Endothelial cell of umbilical vein (primary cell): Measurements from ENCODE around the gene LANCL2. TPM values are rescaled to one million over a fixed set of nuclear protein-coding genes. Genes with fewer than 3 reads are reported as not detected.

Experiments
- BruUV-seq: library from RNA; stranded (reverse); fragments of 400-500 nt; replicated peaks from 2 replicates; lab custom pipeline; 2021; lab: Mats Ljungman, UMichigan
- CTCF ChIA-PET: fragments of 300-600, 350-600 bp; sonication (Branson Sonifier 250); formaldehyde crosslinking; loops from one replicate; lab custom pipeline; 2021; ENCODE audit warnings: antibody characterized with exemption, inconsistent platforms; lab: Charles Lee
- POLR2A ChIA-PET: fragments of 300-600, 350-600 bp; sonication (Branson Sonifier 250); formaldehyde crosslinking; loops from one replicate; lab custom pipeline; 2021; ENCODE audit warnings: antibody characterized with exemption, inconsistent platforms; lab: Charles Lee
- DNase-seq: peaks from one replicate; pipeline ENCODE4 v3.0.0-alpha.2; 2011; ENCODE audit warnings: low read depth, low spot score
- FAIRE-seq: peaks from 2 replicates; lab custom pipeline; 2011; peaks lifted over from hg19 to GRCh38; lab: Jason Lieb, UNC
- H2AFZ ChIP-seq: 2 replicates; pipeline ENCODE4 v1.6.0; 2012; ENCODE audit warnings: low read depth, low read length, control low read depth, inconsistent platforms
- H3K27ac ChIP-seq: 2 replicates; pipeline ENCODE4 v1.5.1; 2011; ENCODE audit warnings: low read depth, mild to moderate bottlenecking, control low read depth, low read length, moderate library complexity; ENCODE audit not compliant: insufficient read depth
- H3K27me3 ChIP-seq, 2 experiments: 2 replicates each; pipeline versions ENCODE4 v1.6.0 to v1.6.1; 2011; ENCODE audit warnings: low read length in 2 of 2, mixed read lengths in 1 of 2; ENCODE audit not compliant: control insufficient read depth in 2 of 2, insufficient read depth in 2 of 2
- H3K36me3 ChIP-seq, 2 experiments: 2 replicates in 1 of 2; 3 replicates in 1 of 2; pipeline ENCODE4 v1.5.1; 2011; ENCODE audit warnings: low read length in 2 of 2, mild to moderate bottlenecking in 1 of 2, moderate library complexity in 1 of 2; ENCODE audit not compliant: control insufficient read depth in 2 of 2, insufficient read depth in 2 of 2; ENCODE audit errors: extremely low read depth in 1 of 2
- H3K4me1 ChIP-seq: 3 replicates; pipeline ENCODE4 v1.5.1; 2011; ENCODE audit warnings: mild to moderate bottlenecking, low read length; ENCODE audit not compliant: control insufficient read depth, insufficient read depth; ENCODE audit errors: extremely low read depth
- H3K4me2 ChIP-seq: 2 replicates; pipeline ENCODE4 v1.6.1; 2011; ENCODE audit warnings: low read length, control low read depth, mixed read lengths; ENCODE audit not compliant: insufficient read depth
- H3K4me3 ChIP-seq, 3 experiments: fragments of 200-600 bp in 1 of 3; sonication (generic), shearing (Covaris generic) in 1 of 3; replicated peaks in 1 of 3; 2 replicates each; pipeline ENCODE4 v1.5.1; 2011 to 2016; ENCODE audit warnings: control low read depth in 3 of 3, low read length in 3 of 3, mild to moderate bottlenecking in 2 of 3, inconsistent platforms in 1 of 3, low read depth in 1 of 3, moderate library complexity in 1 of 3; ENCODE audit not compliant: insufficient read depth in 1 of 3
- H3K79me2 ChIP-seq: 2 replicates; pipeline ENCODE4 v1.6.0; 2012; ENCODE audit warnings: low read length, inconsistent platforms; ENCODE audit not compliant: control insufficient read depth, insufficient read depth
- H3K9ac ChIP-seq: replicated peaks from 2 replicates; pipeline ENCODE3; 2011; ENCODE audit warnings: low read length, control low read depth; ENCODE audit not compliant: insufficient read depth; ENCODE audit errors: extremely low read depth
- H3K9me1 ChIP-seq: replicated peaks from 3 replicates; pipeline ENCODE4 v1.6.0; 2011; ENCODE audit warnings: mild to moderate bottlenecking, low read length; ENCODE audit not compliant: control insufficient read depth, insufficient read depth; ENCODE audit errors: extremely low read depth
- H3K9me3 ChIP-seq: replicated peaks from 2 replicates; pipeline ENCODE4 v1.5.1; 2012; ENCODE audit warnings: low read length, inconsistent platforms; ENCODE audit not compliant: control insufficient read depth, insufficient read depth
- H4K20me1 ChIP-seq: replicated peaks from 2 replicates; pipeline ENCODE3; 2011; ENCODE audit warnings: mild to moderate bottlenecking, low read length; ENCODE audit not compliant: control insufficient read depth, insufficient read depth; ENCODE audit errors: extremely low read depth
- EZH2 ChIP-seq: IDR thresholded peaks from 2 replicates; pipeline ENCODE4 v1.6.1; 2012; ENCODE audit warnings: borderline replicate concordance, low read depth, mild to moderate bottlenecking, moderate library complexity, low read length, inconsistent platforms; ENCODE audit not compliant: severe bottlenecking
- FOS ChIP-seq: IDR thresholded peaks from 2 replicates; pipeline ENCODE4 v1.6.1; 2011; ENCODE audit warnings: mild to moderate bottlenecking, low read length, moderate library complexity, borderline replicate concordance; ENCODE audit not compliant: insufficient read depth
- GATA2 ChIP-seq: IDR thresholded peaks from 2 replicates; pipeline ENCODE4 v1.7.0; 2011; ENCODE audit warnings: low read depth, mild to moderate bottlenecking, moderate library complexity, mixed read lengths, low read length; ENCODE audit not compliant: insufficient read length, insufficient read depth
- JUN ChIP-seq: IDR thresholded peaks from 2 replicates; pipeline ENCODE4 v1.6.1; 2011; ENCODE audit warnings: borderline replicate concordance, low read depth; ENCODE audit not compliant: insufficient read length, insufficient read depth
- MYC ChIP-seq: IDR thresholded peaks from one replicate; pipeline ENCODE4 v1.6.1; 2011; ENCODE audit warnings: mild to moderate bottlenecking, low read depth, low read length
- POLR2AphosphoS5 ChIP-seq: IDR thresholded peaks from 2 replicates; pipeline ENCODE4 v1.6.1; 2012; ENCODE audit warnings: low read depth, mild to moderate bottlenecking, control low read depth, low read length, moderate library complexity; ENCODE audit not compliant: insufficient read depth
- dilution Hi-C: fragments of 300-500 bp; cut with MboI; formaldehyde crosslinking; loops from one replicate; pipeline ENCODE4 v1.15.0; 2019; ENCODE audit warnings: low sequenced_read_pairs; ENCODE audit not compliant: extremely low pct_ligation_motif_present
- intact Hi-C: fragments of 100-400 bp; cut with micrococcal nuclease; formaldehyde crosslinking; loops from one replicate; pipeline ENCODE4 v1.10.0; 2022
- polyA plus RNA-seq, 4 experiments: library from polyadenylated mRNA; depleted of rRNA in 3 of 4; stranded (reverse) in 3 of 4; unstranded in 1 of 4; fragments of >200 nt; gene quantifications; 2 replicates each; pipeline versions ENCODE4 v1.2.1 to v1.2.3, GENCODE V29; 2011 to 2012; ENCODE audit warnings: missing spikeins in 1 of 4
- total RNA-seq: library from RNA; stranded (reverse); gene quantifications from 2 replicates; pipeline ENCODE4 v1.2.3, GENCODE V29; 2021
- TF ChIP-seq, protein P1 (sequence below), 2 donors: IDR thresholded peaks; 1 replicate in 1 of 2; 2 replicates in 1 of 2; pipeline ENCODE4 v1.5.1; 2011; ENCODE audit warnings: low read length in 2 of 2, mild to moderate bottlenecking in 2 of 2, moderate library complexity in 2 of 2, control low read depth in 1 of 2, inconsistent platforms in 1 of 2, low read depth in 1 of 2; ENCODE audit not compliant: insufficient read depth in 1 of 2; ENCODE audit errors: extremely low read depth in 1 of 2

LANCL2 gene
- total and polyA plus RNA-seq, 2 donors (not counting 3 experiments of a cell fraction or from before 2014, with no cell fraction given): 19.2 to 25.3 TPM

DNA sequence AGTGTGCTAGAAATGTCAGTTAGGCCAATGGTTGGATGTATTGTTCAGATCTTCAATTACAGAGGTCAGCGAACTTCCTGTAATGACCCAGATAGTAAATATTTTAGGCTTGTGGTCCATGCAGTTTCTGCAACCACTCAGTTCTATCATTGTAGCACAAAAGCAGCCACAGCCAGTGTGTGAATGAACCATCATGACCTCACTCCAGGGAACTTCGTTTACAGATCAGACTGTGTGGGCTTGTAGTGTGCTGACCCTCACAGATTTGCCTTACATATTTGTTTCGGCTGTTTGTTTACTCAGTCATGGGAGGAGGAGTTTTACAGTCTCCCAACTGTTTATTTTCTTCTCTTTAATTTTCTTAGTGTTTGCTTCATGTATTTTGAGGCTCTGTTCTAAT lies 55.4 kb downstream of the LANCL2 start:
- no peak overlapping the region for H3K4me3 ChIP-seq
- dilution Hi-C loops: no loop called here
- H3K4me1 ChIP-seq: peaks cover 21% of the 10 kb centered on the region
- TF ChIP-seq GATA2 (no peak), MYC (no peak), FOS (no peak), JUN (no peak), POLR2AphosphoS5 (no peak), EZH2 (no peak)
- TF ChIP-seq, protein P1, sequence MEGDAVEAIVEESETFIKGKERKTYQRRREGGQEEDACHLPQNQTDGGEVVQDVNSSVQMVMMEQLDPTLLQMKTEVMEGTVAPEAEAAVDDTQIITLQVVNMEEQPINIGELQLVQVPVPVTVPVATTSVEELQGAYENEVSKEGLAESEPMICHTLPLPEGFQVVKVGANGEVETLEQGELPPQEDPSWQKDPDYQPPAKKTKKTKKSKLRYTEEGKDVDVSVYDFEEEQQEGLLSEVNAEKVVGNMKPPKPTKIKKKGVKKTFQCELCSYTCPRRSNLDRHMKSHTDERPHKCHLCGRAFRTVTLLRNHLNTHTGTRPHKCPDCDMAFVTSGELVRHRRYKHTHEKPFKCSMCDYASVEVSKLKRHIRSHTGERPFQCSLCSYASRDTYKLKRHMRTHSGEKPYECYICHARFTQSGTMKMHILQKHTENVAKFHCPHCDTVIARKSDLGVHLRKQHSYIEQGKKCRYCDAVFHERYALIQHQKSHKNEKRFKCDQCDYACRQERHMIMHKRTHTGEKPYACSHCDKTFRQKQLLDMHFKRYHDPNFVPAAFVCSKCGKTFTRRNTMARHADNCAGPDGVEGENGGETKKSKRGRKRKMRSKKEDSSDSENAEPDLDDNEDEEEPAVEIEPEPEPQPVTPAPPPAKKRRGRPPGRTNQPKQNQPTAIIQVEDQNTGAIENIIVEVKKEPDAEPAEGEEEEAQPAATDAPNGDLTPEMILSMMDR (IDR thresholded peaks at IDR 0.05; ENCODE audit: extremely low read depth in 1 of 2, insufficient read depth in 1 of 2, low read depth in 1 of 2, low read length in 2 of 2): no peak
- H3K27ac ChIP-seq: no peak overlapping the region
- ChIA-PET POLR2A (no interaction called here), CTCF (no interaction called here)
- H3K9ac ChIP-seq: no peak overlapping the region
- H3K27me3 ChIP-seq: no peaks in the 10 kb centered on the region
- no peaks in the 10 kb centered on the region for H4K20me1 ChIP-seq
- no peak overlapping the region for H2AFZ ChIP-seq
- no peak for DNase-seq
- no TSS peak for BruUV-seq
- no peaks in the 10 kb centered on the region for H3K79me2 ChIP-seq
- H3K9me1 ChIP-seq: no peaks in the 10 kb centered on the region
- no peak for FAIRE-seq
- H3K36me3 ChIP-seq: peaks cover 0 to 2% of the 10 kb centered on the region in 2 experiments
- intact Hi-C loops: no loop called here
- H3K9me3 ChIP-seq: no peaks in the 10 kb centered on the region
- no peak overlapping the region for H3K4me2 ChIP-seq
